ENCODE results near the gene GSTA2. TPM values are rescaled to one million over a fixed set of nuclear protein-coding genes. Genes with fewer than 3 reads are reported as not detected.
"Not testable (repeated sequence)": the region's sequence is repeated elsewhere in the genome, so short reads cannot be mapped to it uniquely, and the experiment has no call there.

The GSTA2 gene
- total RNA-seq, 2 experiments from 2014 or later: not detected

- H3K27ac Mint-ChIP-seq; H3K36me3 Mint-ChIP-seq; intact Hi-C loops (cut with micrococcal nuclease); POLR2A ChIA-PET; DNase-seq; H3K4me3 Mint-ChIP-seq; H3K27me3 Mint-ChIP-seq; H3K4me1 Mint-ChIP-seq (ENCODE audit: low read depth); CTCF ChIA-PET; H3K9me3 Mint-ChIP-seq: not testable (repeated sequence)
These were observed 48.5 kb downstream of the GSTA2 start for GRCh38 chr6:52714761-52715160.

DNA sequence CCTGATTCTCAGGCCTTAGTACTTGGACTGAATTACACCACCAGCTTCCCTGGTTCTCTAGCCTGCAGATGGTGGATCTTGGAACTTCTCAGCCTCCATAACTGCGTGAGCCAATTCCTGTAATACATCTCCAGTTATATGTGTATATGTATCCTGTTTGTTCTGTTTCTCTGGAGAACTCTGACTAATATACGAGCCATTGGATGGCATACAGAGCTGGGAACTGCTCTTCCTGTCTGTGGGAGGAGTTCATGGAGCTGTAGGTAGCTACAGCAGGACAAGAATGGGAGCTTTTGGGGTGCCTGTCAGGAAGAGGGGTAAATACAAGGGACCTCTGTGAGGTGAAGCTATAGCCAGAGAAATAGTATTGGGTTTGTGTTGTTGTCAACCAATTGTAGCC lies 51.1 kb downstream of the GSTA2 start:
- Mint-ChIP-seq H3K9me3 (peaks cover 7% of the 10 kb centered on the region), H3K27ac (no peak overlapping the region), H3K36me3 (no peaks in the 10 kb centered on the region), H3K27me3 (peaks cover 2% of the 10 kb centered on the region), H3K4me1 (ENCODE audit: low read depth) (no peaks in the 10 kb centered on the region), H3K4me3 (no peak overlapping the region)
- ChIA-PET CTCF (no interaction called here), POLR2A (no interaction called here)
- intact Hi-C loops (cut with micrococcal nuclease): no loop called here
- no peak for DNase-seq

- H3K9me3 Mint-ChIP-seq: peaks cover 7% of the 10 kb centered on the region
- no peaks in the 10 kb centered on the region for H3K36me3 Mint-ChIP-seq
- DNase-seq: no peak
- H3K4me1 Mint-ChIP-seq (ENCODE audit: low read depth): no peaks in the 10 kb centered on the region
- H3K27me3 Mint-ChIP-seq: peaks cover 4% of the 10 kb centered on the region
- ChIA-PET POLR2A (no interaction called here), CTCF (no interaction called here)
- H3K4me3 Mint-ChIP-seq: no peak overlapping the region
- H3K27ac Mint-ChIP-seq: no peak overlapping the region
- intact Hi-C loops (cut with micrococcal nuclease): no loop called here
These were observed 55.2 kb downstream of the GSTA2 start for GRCh38 chr6:52707963-52708680.

DNA sequence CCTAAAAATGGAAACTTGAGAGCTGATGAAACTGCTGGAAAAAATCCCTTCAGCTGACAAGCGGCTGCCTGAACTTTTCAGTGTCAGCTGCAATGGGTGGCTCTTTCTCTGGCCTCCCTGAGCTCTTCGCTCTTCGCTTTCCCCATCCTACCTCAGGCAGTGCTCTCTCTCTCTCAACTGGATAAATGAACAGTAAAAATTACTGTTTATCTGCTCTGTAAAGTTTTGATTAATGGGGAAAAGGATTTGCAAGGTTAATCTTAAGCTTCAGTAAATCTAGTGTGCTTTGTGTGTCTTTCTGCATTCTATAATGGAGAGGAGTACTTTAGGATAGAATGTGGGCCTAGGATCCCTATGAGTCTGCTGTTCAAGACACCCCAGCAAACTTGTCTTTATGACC lies 57.3 kb downstream of the GSTA2 start:
- Mint-ChIP-seq H3K4me1 (ENCODE audit: low read depth) (no peaks in the 10 kb centered on the region), H3K36me3 (no peaks in the 10 kb centered on the region), H3K27ac (no peak overlapping the region), H3K4me3 (no peak overlapping the region), H3K9me3 (peaks cover 7% of the 10 kb centered on the region), H3K27me3 (peaks cover 5% of the 10 kb centered on the region)
- intact Hi-C loops (cut with micrococcal nuclease): no loop called here
- ChIA-PET POLR2A (no interaction called here), CTCF (no interaction called here)
- DNase-seq: no peak

- DNase-seq; H3K27ac Mint-ChIP-seq; H3K9me3 Mint-ChIP-seq; H3K27me3 Mint-ChIP-seq; H3K4me3 Mint-ChIP-seq; H3K36me3 Mint-ChIP-seq; H3K4me1 Mint-ChIP-seq (ENCODE audit: low read depth); POLR2A ChIA-PET; CTCF ChIA-PET; intact Hi-C loops (cut with micrococcal nuclease): not testable (repeated sequence)
These were observed 58.3 kb downstream of the GSTA2 start for GRCh38 chr6:52704781-52705502.

- H3K36me3 Mint-ChIP-seq: no peaks in the 10 kb centered on the region
- H3K9me3 Mint-ChIP-seq: peaks cover 7% of the 10 kb centered on the region
- no peak overlapping the region for H3K4me3 Mint-ChIP-seq
- no peak for DNase-seq
- intact Hi-C loops (cut with micrococcal nuclease): no loop called here
- ChIA-PET CTCF (no interaction called here), POLR2A (no interaction called here)
- H3K27me3 Mint-ChIP-seq: peaks cover 5% of the 10 kb centered on the region
- no peaks in the 10 kb centered on the region for H3K4me1 Mint-ChIP-seq (ENCODE audit: low read depth)
- H3K27ac Mint-ChIP-seq: no peak overlapping the region
These were observed 59.2 kb downstream of the GSTA2 start for GRCh38 chr6:52704060-52704459.

Other genes with a start within 250 kb of the GSTA2 start
- gene TRAM2, start 186.4 kb downstream of the GSTA2 start, total RNA-seq: 1 to 10 TPM; 2.4 to 2.6 TPM
- 10 to 100 TPM; 16.8 to 19.3 TPM for gene TMEM14A, start 92.4 kb downstream of the GSTA2 start, total RNA-seq
- gene GSTA1, start 40.3 kb upstream of the GSTA2 start, total RNA-seq: not detected
- not detected for gene GSTA5, start 77.3 kb upstream of the GSTA2 start, total RNA-seq
- not detected for gene GSTA3, start 146.2 kb upstream of the GSTA2 start, total RNA-seq
- 10 to 100 TPM; 18.5 to 22.3 TPM for gene GSTA4, start 231.8 kb upstream of the GSTA2 start, total RNA-seq

All from activated CD4-positive, alpha-beta memory T cell treated with anti-CD3 and anti-CD28 coated beads for 36 hours (primary cell).